ENCODE measurements around the gene SSU72.

The SSU72 gene

GRCh38 chr1:1550591-1551432, 23.9 kb downstream of the SSU72 start:
- no peak overlapping the region for H3K9ac ChIP-seq (ENCODE audit: low read depth, low read length)
- no peak overlapping the region for H2AFZ ChIP-seq (ENCODE audit: low read depth, low read length)
- H3K9me3 ChIP-seq (ENCODE audit: insufficient read depth, low read length, severe bottlenecking): no peaks in the 10 kb centered on the region
- H3K79me2 ChIP-seq (ENCODE audit: insufficient read depth, low read length): peaks cover 52% of the 10 kb centered on the region
- DNase-seq (no peak), ATAC-seq (ENCODE audit: insufficient read depth, low read depth) (peak; percentile 48; the same call in 2 of the 3 replicates)
- H3K27me3 ChIP-seq (ENCODE audit: insufficient read depth, low read length, poor library complexity): no peaks in the 10 kb centered on the region
- H3K4me1 ChIP-seq (ENCODE audit: insufficient read depth, low read length): no peaks in the 10 kb centered on the region
- no peak overlapping the region for H3K27ac ChIP-seq (ENCODE audit: low read length)
- H4K20me1 ChIP-seq (ENCODE audit: insufficient read depth, low read length): peaks cover 58% of the 10 kb centered on the region
- TF ChIP-seq EZH2 (IDR thresholded peaks at IDR 0.05; ENCODE audit: borderline replicate concordance, low read depth, low read length, severe bottlenecking): no peak
- TF ChIP-seq CTCF (IDR thresholded peaks at IDR 0.05; ENCODE audit: borderline replicate concordance, extremely low read depth, low read length, poor library complexity, severe bottlenecking): peak; percentile 35
- no peak overlapping the region for H3K4me3 ChIP-seq (ENCODE audit: low read depth in 1 of 2, low read length in 2 of 2)
- no peak overlapping the region for H3K4me2 ChIP-seq (ENCODE audit: insufficient read depth, low read length)
- peaks cover 58% of the 10 kb centered on the region for H3K36me3 ChIP-seq (ENCODE audit: insufficient read depth, low read length)

- no peak for ATAC-seq (ENCODE audit: insufficient read depth, low read depth)
- no peak for DNase-seq
- H3K4me2 ChIP-seq (ENCODE audit: insufficient read depth, low read length): no peak overlapping the region
- no peaks in the 10 kb centered on the region for H3K27me3 ChIP-seq (ENCODE audit: insufficient read depth, low read length, poor library complexity)
- peaks cover 45% of the 10 kb centered on the region for H3K79me2 ChIP-seq (ENCODE audit: insufficient read depth, low read length)
- peaks cover 55% of the 10 kb centered on the region for H4K20me1 ChIP-seq (ENCODE audit: insufficient read depth, low read length)
- no peak overlapping the region for H3K9ac ChIP-seq (ENCODE audit: low read depth, low read length)
- no peaks in the 10 kb centered on the region for H3K9me3 ChIP-seq (ENCODE audit: insufficient read depth, low read length, severe bottlenecking)
- H3K27ac ChIP-seq (ENCODE audit: low read length): no peak overlapping the region
- TF ChIP-seq EZH2 (IDR thresholded peaks at IDR 0.05; ENCODE audit: borderline replicate concordance, low read depth, low read length, severe bottlenecking) (no peak), CTCF (IDR thresholded peaks at IDR 0.05; ENCODE audit: borderline replicate concordance, extremely low read depth, low read length, poor library complexity, severe bottlenecking) (no peak)
- H3K4me3 ChIP-seq (ENCODE audit: low read depth in 1 of 2, low read length in 2 of 2): no peak overlapping the region
- H3K4me1 ChIP-seq (ENCODE audit: insufficient read depth, low read length): no peaks in the 10 kb centered on the region
- peaks cover 54% of the 10 kb centered on the region for H3K36me3 ChIP-seq (ENCODE audit: insufficient read depth, low read length)
- H2AFZ ChIP-seq (ENCODE audit: low read depth, low read length): no peak overlapping the region
Measured at GRCh38 chr1:1550087-1550486, 24.6 kb downstream of the SSU72 start.

GRCh38 chr1:1548591-1548990, 26.1 kb downstream of the SSU72 start:
- Histone ChIP-seq H3K4me3 (ENCODE audit: low read depth in 1 of 2, low read length in 2 of 2) (no peak overlapping the region), H2AFZ (ENCODE audit: low read depth, low read length) (no peak overlapping the region), H3K9ac (ENCODE audit: low read depth, low read length) (no peak overlapping the region), H3K27me3 (ENCODE audit: insufficient read depth, low read length, poor library complexity) (no peaks in the 10 kb centered on the region), H3K9me3 (ENCODE audit: insufficient read depth, low read length, severe bottlenecking) (no peaks in the 10 kb centered on the region), H3K27ac (ENCODE audit: low read length) (no peak overlapping the region), H3K36me3 (ENCODE audit: insufficient read depth, low read length) (peaks cover 55% of the 10 kb centered on the region), H3K4me2 (ENCODE audit: insufficient read depth, low read length) (no peak overlapping the region), H3K79me2 (ENCODE audit: insufficient read depth, low read length) (peaks cover 32% of the 10 kb centered on the region), H4K20me1 (ENCODE audit: insufficient read depth, low read length) (peaks cover 50% of the 10 kb centered on the region), H3K4me1 (ENCODE audit: insufficient read depth, low read length) (no peaks in the 10 kb centered on the region)
- no peak for TF ChIP-seq EZH2 (IDR thresholded peaks at IDR 0.05; ENCODE audit: borderline replicate concordance, low read depth, low read length, severe bottlenecking)
- no peak for TF ChIP-seq CTCF (IDR thresholded peaks at IDR 0.05; ENCODE audit: borderline replicate concordance, extremely low read depth, low read length, poor library complexity, severe bottlenecking)
- DNase-seq (no peak), ATAC-seq (ENCODE audit: insufficient read depth, low read depth) (no peak)
